ENCODE measurements around the gene PSMD9.

PSMD9 gene

DNA sequence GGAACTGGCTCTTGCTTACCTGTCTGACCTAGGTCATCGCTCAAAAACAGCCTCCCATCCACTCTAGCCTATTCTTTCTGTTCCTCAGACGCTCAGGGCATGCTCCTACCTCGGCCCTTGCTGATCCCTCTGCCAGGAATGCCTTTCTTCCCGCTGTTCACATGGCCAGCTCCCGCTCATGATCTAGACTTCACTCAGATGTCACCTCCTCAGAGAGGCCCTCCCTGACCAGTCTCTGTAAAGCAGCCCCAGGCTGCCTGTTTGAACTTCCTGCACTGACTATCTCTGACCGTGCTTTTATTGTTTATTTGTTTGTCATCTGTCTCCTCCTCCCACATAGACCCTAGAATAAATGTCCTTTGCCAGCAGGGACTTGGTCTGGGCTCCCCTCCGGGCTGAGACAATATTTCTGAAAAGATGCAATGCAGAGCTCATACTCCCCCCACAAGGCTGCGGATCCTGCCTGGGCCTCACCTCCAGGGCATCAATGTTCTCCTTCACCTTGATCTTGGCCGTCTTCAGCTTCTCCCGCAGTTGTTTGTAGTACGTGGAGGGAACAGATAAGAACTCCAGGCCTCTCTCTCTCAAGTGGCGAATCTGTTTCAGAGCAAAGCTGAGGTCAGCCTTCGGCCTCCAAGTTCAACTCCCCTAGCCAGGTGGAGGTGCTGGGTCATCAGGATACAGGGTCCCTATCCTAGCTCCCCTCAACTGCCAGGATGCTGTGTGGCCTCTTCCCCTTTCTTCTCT is 45.2 kb upstream of the PSMD9 start:
- TF ChIP-seq FOXP2 (optimal IDR thresholded peaks at IDR 0.05; ENCODE audit: borderline replicate concordance, extremely low read depth, extremely low read length, insufficient read depth) (no peak), POLR2AphosphoS5 (IDR thresholded peaks at IDR 0.05; ENCODE audit: low read depth, low read length) (no peak), SIN3A (IDR thresholded peaks at IDR 0.05; ENCODE audit: borderline replicate concordance, insufficient read depth, low read length) (no peak), TAF1 (IDR thresholded peaks at IDR 0.05; ENCODE audit: borderline replicate concordance, insufficient read depth, low read length) (no peak)
- TF ChIP-seq, protein P1, sequence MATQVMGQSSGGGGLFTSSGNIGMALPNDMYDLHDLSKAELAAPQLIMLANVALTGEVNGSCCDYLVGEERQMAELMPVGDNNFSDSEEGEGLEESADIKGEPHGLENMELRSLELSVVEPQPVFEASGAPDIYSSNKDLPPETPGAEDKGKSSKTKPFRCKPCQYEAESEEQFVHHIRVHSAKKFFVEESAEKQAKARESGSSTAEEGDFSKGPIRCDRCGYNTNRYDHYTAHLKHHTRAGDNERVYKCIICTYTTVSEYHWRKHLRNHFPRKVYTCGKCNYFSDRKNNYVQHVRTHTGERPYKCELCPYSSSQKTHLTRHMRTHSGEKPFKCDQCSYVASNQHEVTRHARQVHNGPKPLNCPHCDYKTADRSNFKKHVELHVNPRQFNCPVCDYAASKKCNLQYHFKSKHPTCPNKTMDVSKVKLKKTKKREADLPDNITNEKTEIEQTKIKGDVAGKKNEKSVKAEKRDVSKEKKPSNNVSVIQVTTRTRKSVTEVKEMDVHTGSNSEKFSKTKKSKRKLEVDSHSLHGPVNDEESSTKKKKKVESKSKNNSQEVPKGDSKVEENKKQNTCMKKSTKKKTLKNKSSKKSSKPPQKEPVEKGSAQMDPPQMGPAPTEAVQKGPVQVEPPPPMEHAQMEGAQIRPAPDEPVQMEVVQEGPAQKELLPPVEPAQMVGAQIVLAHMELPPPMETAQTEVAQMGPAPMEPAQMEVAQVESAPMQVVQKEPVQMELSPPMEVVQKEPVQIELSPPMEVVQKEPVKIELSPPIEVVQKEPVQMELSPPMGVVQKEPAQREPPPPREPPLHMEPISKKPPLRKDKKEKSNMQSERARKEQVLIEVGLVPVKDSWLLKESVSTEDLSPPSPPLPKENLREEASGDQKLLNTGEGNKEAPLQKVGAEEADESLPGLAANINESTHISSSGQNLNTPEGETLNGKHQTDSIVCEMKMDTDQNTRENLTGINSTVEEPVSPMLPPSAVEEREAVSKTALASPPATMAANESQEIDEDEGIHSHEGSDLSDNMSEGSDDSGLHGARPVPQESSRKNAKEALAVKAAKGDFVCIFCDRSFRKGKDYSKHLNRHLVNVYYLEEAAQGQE (IDR thresholded peaks at IDR 0.05; ENCODE audit: insufficient read depth in 1 of 2, low read depth in 2 of 2, low read length in 2 of 2): no peak

DNA sequence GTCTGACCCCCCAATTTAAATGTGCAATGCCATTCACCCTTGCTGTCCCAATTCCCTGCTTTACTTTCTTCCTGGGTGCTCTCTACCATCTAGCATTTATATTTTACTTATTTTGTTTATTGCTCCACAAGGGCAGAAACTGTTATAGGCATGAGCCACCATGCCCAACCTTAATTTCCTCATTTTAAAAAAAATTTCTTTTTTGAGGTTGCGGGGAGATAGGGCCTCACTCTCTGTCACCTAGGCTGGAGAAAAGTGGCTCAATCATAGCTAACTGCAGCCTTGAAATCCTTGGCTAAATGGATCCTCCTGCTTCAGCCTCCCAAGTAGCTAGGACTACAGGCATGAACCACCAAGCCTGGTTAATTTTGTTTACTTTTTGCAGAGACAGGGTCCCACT is 42.9 kb upstream of the PSMD9 start:
- TF ChIP-seq FOXP2 (optimal IDR thresholded peaks at IDR 0.05; ENCODE audit: borderline replicate concordance, extremely low read depth, extremely low read length, insufficient read depth) (no peak), SIN3A (IDR thresholded peaks at IDR 0.05; ENCODE audit: borderline replicate concordance, insufficient read depth, low read length) (no peak), TAF1 (IDR thresholded peaks at IDR 0.05; ENCODE audit: borderline replicate concordance, insufficient read depth, low read length) (no peak), POLR2AphosphoS5 (IDR thresholded peaks at IDR 0.05; ENCODE audit: low read depth, low read length) (no peak)
- TF ChIP-seq, protein P1 (IDR thresholded peaks at IDR 0.05; ENCODE audit: insufficient read depth in 1 of 2, low read depth in 2 of 2, low read length in 2 of 2): no peak

DNA sequence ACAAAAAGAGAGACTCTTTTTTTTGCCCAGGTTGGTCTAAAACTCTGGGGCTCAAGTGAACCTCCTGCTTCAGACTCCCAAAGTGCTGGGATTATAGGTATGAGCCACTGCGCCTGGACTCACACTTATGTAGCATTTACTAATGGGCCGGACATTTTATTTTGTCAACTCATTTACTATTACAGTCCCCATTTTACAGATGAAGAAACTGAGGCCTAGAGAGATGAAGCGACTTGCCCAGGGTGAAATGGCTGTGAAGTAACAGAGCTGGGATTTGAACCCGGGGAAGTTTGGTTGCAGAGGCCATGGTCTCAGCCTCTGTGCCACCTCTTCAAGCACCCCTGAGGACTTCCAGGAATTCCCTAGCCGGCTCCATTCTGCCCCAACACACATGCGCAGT is 39.4 kb upstream of the PSMD9 start:
- TF ChIP-seq, protein P1 (IDR thresholded peaks at IDR 0.05; ENCODE audit: insufficient read depth in 1 of 2, low read depth in 2 of 2, low read length in 2 of 2): no peak
- TF ChIP-seq SIN3A (IDR thresholded peaks at IDR 0.05; ENCODE audit: borderline replicate concordance, insufficient read depth, low read length) (no peak), POLR2AphosphoS5 (IDR thresholded peaks at IDR 0.05; ENCODE audit: low read depth, low read length) (no peak), FOXP2 (optimal IDR thresholded peaks at IDR 0.05; ENCODE audit: borderline replicate concordance, extremely low read depth, extremely low read length, insufficient read depth) (no peak), TAF1 (IDR thresholded peaks at IDR 0.05; ENCODE audit: borderline replicate concordance, insufficient read depth, low read length) (no peak)

DNA sequence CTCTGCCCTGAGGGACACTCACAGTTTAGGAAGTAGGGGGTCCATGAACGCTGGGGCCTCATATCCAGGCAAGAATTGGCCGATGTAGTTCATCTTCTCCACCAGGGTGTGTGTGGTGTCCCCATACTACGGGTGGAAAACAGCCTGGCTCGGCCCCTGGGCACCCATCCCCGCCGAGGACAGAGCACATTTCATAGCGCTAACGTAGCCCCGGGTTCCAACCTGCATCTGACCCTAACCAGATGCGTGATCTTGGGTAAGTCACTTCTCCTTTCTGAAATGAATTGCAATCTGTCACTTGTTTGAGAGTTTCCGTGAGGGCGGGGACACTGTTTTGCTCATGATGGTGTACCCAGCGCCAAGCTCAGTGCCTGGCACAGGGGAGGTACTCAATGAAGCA is 38.9 kb upstream of the PSMD9 start:
- TF ChIP-seq FOXP2 (optimal IDR thresholded peaks at IDR 0.05; ENCODE audit: borderline replicate concordance, extremely low read depth, extremely low read length, insufficient read depth) (no peak), TAF1 (IDR thresholded peaks at IDR 0.05; ENCODE audit: borderline replicate concordance, insufficient read depth, low read length) (no peak), POLR2AphosphoS5 (IDR thresholded peaks at IDR 0.05; ENCODE audit: low read depth, low read length) (no peak), SIN3A (IDR thresholded peaks at IDR 0.05; ENCODE audit: borderline replicate concordance, insufficient read depth, low read length) (no peak)
- TF ChIP-seq, protein P1 (IDR thresholded peaks at IDR 0.05; ENCODE audit: insufficient read depth in 1 of 2, low read depth in 2 of 2, low read length in 2 of 2): no peak
